ENCODE data around the gene SIRPG. TPM values are rescaled to one million over a fixed set of nuclear protein-coding genes. Genes with fewer than 3 reads are reported as not detected.

The SIRPG gene
- total and polyA plus RNA-seq, 2 of the 13 experiments (the other 11 are each of a cell fraction or from before 2014, with no cell fraction given) = not detected

- TF ChIP-seq ZNF646 (CRISPR knock-in tag; IDR thresholded peaks at IDR 0.05) (no peak), RFX1 (IDR thresholded peaks at IDR 0.05) (no peak), E2F2 (CRISPR knock-in tag; IDR thresholded peaks at IDR 0.05; ENCODE audit: borderline replicate concordance) (no peak), ZNF225 (CRISPR knock-in tag; IDR thresholded peaks at IDR 0.05) (no peak), LCORL (IDR thresholded peaks at IDR 0.05) (no peak), LCORL (CRISPR knock-in tag; IDR thresholded peaks at IDR 0.05) (peak; percentile 61; the same call in 1 of the 2 replicates), HOXA3 (CRISPR knock-in tag; IDR thresholded peaks at IDR 0.05) (peak; percentile 73), KLF15 (CRISPR knock-in tag; IDR thresholded peaks at IDR 0.05; ENCODE audit: borderline replicate concordance) (no peak), STAG1 (CRISPR knock-in tag; IDR thresholded peaks at IDR 0.05) (peak; percentile 81), CCDC6 (CRISPR knock-in tag; IDR thresholded peaks at IDR 0.05) (no peak), HOXA7 (CRISPR knock-in tag; IDR thresholded peaks at IDR 0.05) (no peak), ZFAT (CRISPR knock-in tag; conservative IDR thresholded peaks at IDR 0.05) (no peak), THRA (CRISPR knock-in tag; IDR thresholded peaks at IDR 0.05; ENCODE audit: borderline replicate concordance) (peak; percentile 90; the same call in 1 of the 2 replicates), MTF2 (CRISPR knock-in tag; IDR thresholded peaks at IDR 0.05; ENCODE audit: borderline replicate concordance) (no peak), ZNF558 (CRISPR knock-in tag; IDR thresholded peaks at IDR 0.05; ENCODE audit: borderline replicate concordance) (no peak), HNF4G (IDR thresholded peaks at IDR 0.05; ENCODE audit: borderline replicate concordance, low read depth, low read length) (peak; percentile 82), HNF4G (CRISPR knock-in tag; IDR thresholded peaks at IDR 0.05; ENCODE audit: borderline replicate concordance, low read depth) (peak; percentile 95), NR2C2 (CRISPR knock-in tag; IDR thresholded peaks at IDR 0.05; ENCODE audit: borderline replicate concordance) (peak; percentile 73), ZNF546 (CRISPR knock-in tag; conservative IDR thresholded peaks at IDR 0.05) (no peak), NR1H2 (CRISPR knock-in tag; IDR thresholded peaks at IDR 0.05; ENCODE audit: borderline replicate concordance, low read depth) (no peak), ZNF382 (CRISPR knock-in tag; IDR thresholded peaks at IDR 0.05; ENCODE audit: borderline replicate concordance) (no peak)
These were observed 21.0 kb downstream of the SIRPG start (continued) for GRCh38 chr20:1636621-1637020.
